GM19467 (cell line): ENCODE measurements around the gene KRTAP6-1.

Experiments used
- ATAC-seq: cut with Tn5 transposase; IDR thresholded peaks from one replicate; pipeline ENCODE4 v1.9.1; 2021; ENCODE audit warnings: mild to moderate bottlenecking, moderate library complexity; ENCODE audit not compliant: unreplicated experiment

Gene KRTAP6-1, protein sequence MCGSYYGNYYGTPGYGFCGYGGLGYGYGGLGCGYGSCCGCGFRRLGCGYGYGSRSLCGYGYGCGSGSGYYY

GRCh38 chr21:30613836-30614235, at the start of gene KRTAP6-1:
Gene KRTAP6-1, minus strand, starts transcription at chr21:30613930. Its CDS starts 26 bp downstream, at chr21:30613904.
- no peak for ATAC-seq

GRCh38 chr21:30652891-30653290, 39.2 kb upstream of the KRTAP6-1 start:
- ATAC-seq, result no peak

GRCh38 chr21:30646904-30647414, 33.2 kb upstream of the KRTAP6-1 start:
- no peak for ATAC-seq

- no peak for ATAC-seq
Measured at GRCh38 chr21:30642564-30642963, 28.8 kb upstream of the KRTAP6-1 start, which contains the start of gene KRTAP20-3. Gene KRTAP20-3, plus strand, starts transcription at chr21:30642864.

DNA sequence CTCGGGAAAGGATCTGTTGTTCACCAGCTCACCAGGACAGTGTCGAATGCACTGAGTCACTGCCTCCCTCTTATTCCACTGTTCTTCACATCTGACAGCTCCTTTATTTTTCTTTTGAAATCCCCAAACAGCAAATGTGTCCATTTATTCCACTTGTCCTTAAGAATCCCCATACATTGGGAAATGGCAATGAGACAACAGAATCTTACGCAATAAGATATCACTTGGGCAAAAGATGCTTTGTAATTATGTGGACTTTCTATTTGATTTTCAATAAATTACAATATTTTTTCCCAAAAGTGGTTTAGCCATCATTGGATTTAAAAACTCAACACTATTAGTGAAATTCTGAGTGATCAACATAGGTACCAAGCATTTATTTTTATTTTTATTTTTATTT, 25.0 kb upstream of the KRTAP6-1 start:
- no peak for ATAC-seq

GRCh38 chr21:30634906-30635305, 21.2 kb upstream of the KRTAP6-1 start, which contains the start of gene KRTAP20-2:
Gene KRTAP20-2, plus strand, starts transcription at chr21:30635206. Its CDS starts 58 bp downstream, at chr21:30635264.
- ATAC-seq, result no peak

GRCh38 chr21:30629200-30629599, 15.5 kb upstream of the KRTAP6-1 start:
- no peak for ATAC-seq

- no peak for ATAC-seq
Measured at GRCh38 chr21:30628109-30628508, 14.4 kb upstream of the KRTAP6-1 start.

GRCh38 chr21:30625449-30626165, 11.9 kb upstream of the KRTAP6-1 start:
- ATAC-seq, result no peak

GRCh38 chr21:30623362-30623761, 9.6 kb upstream of the KRTAP6-1 start:
- no peak for ATAC-seq

DNA sequence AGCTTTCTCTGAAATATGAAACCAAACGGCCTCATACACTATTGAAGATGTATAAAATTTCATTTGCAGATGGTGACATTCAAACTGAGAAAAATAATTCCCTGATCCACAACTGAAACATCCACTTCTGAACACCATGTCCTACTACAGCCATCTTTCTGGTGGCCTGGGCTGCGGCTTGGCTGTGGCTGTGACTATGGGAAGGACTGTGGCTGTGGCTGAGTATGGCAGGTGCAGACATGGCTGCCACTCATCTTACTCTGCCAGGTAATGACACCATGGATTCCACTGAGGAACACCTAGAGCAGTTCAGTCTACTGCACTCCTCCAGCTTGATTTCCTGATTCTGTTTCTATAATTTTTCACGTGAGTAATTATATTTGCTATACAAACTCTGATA, 6.8 kb upstream of the KRTAP6-1 start, which contains the start of gene KRTAP20-4:
Gene KRTAP20-4 (plus strand): TSS at position 106 of the 400 bp plus-strand sequence.
- ATAC-seq, result no peak

GRCh38 chr21:30620080-30620479, 6.3 kb upstream of the KRTAP6-1 start:
- ATAC-seq, result no peak

DNA sequence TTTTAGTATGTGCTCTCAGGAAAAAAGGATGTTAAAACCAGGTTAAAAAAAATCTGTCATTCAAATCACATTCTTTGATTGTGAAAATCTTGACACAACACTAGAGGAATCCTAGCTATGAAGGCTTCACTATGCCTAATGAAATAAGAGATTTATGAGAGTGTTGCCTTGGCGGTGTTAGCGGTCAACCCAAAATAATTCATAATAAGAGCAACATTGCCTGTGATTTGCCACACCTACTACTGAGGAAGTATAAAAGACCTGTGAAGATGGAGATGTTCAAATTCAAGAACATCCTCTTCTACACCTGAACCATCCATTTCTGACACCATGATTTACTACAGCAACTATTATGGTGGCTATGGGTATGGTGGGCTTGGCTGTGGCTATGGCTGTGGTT, 2.4 kb upstream of the KRTAP6-1 start, which contains the start of gene KRTAP20-1:
Gene KRTAP20-1 (plus strand): TSS at position 301 of the 400 bp plus-strand sequence. CDS start 30 bp downstream, at position 331.
- no peak for ATAC-seq

DNA sequence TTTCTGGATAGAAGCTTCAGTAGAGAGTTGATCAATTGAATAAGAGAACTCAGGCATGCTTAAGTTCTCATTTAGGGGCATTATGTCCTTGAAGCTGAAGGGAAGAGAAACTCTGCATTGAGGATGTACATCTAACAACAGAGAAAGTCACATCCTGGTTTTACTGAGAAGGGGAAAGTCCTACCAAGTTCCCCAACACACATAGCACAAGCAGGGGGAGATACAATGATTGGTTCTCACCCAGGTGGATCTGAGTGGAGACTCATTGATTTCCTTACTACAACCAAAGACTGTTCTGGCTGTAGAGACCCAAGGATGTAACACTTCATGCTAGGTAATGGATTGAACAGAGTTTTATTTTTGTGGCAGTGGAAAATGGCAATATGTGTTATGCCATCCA, 1.5 kb upstream of the KRTAP6-1 start:
- no peak for ATAC-seq

DNA sequence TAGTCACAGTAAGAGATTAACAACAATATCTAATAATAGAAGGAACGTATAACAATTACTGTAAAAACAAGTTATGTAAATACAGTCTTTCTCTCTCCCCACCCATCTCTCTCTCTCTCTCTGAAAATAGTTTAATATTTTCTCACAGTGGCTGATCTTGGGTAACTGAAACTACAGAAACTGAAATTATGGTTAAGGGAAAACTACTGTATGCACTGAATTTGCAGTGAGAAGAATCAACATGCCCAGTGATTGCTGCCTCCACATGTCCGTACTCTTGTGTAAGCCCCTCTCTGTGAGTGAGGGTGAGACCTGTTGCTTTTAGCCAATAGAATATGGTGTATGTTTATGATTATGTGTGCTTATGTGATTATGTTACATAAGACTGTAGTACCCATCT, 1.6 kb downstream of the KRTAP6-1 start:
- ATAC-seq, result no peak

- ATAC-seq, result no peak
Measured at GRCh38 chr21:30605968-30606367, 7.8 kb downstream of the KRTAP6-1 start.

DNA sequence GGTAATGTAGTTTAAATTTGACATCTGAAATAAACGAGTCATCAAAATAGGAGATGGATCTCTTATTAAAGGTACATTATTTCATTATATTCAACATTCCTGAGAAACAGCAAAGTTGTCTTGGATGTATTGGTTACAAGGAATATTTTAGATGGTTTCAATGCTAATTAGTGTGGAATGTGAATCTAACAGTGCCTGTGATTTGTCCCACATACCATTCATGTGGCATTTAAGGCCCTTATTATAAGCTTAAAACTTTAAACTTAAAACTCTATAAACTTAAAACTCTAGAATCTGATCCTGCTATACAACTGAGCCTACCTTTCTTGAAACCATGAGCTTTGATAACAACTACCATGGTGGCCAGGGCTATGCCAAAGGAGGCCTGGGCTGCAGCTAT, 12.9 kb downstream of the KRTAP6-1 start, which contains the start of gene KRTAP22-1:
Gene KRTAP22-1 (plus strand): TSS at position 301 of the 400 bp plus-strand sequence.
- ATAC-seq, result no peak

DNA sequence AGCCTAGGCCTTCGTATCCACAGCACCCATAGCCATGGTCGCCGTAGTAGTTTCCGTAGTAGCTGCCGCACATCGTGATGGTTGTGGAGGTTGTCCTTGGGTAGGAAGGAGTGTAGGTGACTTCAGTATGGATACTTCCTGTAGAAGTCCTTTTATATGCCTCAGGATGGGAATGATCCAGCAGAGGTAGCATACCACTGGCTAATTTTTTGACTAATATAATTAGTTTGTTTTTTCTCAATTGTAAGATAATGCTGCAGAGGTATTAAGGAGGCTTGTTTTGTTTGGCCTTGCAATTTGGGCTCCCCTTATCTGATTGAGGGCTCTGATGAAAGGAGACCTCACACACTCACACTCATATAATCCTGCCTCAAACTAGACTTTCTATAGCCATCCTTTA, 14.9 kb downstream of the KRTAP6-1 start, which contains the start of gene KRTAP6-2:
Gene KRTAP6-2 (minus strand): TSS at position 101 of the 400 bp plus-strand sequence. CDS start 28 bp downstream, at position 73.
- ATAC-seq, result no peak

DNA sequence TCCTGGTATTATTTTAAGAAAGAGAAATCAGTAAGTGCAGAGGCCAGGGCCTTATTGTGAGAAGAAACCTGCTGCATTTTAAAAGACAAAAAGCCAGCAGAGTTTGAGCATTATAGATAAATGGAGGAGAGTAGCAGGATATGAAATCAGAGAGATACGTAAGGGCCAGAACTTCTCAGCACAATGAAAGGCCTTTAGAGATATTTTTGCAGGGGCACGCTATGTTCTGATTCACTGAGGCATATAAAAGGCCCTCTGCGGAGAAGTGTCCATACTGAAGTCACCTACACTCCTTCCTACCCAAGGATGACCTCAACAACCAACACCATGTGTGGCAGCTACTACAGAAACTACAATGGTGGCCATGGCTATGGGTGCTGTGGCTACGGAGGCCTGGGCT, 21.6 kb downstream of the KRTAP6-1 start, which contains the start of gene KRTAP6-3:
Gene KRTAP6-3 (plus strand): TSS at position 301 of the 400 bp plus-strand sequence. CDS start 6 bp downstream, at position 307.
- no peak for ATAC-seq

DNA sequence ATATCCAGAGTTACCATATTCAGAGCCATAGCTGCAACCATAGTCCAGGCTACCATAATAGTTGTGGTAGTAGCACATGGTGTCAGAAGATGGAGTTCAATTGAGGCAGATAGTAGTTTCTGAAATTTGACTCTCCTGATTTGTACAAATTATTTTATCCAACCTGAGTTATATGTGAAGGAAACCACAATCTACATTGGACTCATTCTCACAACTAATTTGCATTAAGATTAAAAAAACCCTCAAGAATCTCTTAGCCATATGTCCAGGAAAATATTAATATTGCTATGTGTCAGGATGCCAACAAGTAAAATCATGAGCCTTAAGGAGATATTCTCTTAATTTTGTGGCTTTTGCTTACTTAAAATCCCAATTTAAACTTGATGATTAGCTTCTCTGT, 23.4 kb downstream of the KRTAP6-1 start, which contains the start of gene KRTAP22-2:
Gene KRTAP22-2 (minus strand): TSS at position 101 of the 400 bp plus-strand sequence.
- ATAC-seq, result no peak

DNA sequence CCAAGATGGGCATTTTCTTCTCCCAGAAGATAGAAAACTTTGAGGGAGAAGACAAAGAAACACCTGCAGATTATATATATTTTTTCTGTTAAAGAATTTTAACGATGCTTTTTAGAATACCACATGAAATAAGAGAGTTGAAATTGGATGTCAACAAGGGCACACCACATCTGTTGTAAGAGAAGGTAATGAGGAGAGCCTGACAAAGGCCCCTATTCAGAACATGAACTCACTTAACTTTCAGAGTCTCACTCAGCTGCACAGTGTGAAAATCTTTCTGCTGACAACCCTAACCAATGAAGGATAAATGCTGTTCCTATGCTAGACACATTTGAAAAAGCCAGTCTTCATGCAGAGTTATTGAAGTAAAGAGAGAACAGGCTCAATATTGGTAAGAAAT, 30.9 kb downstream of the KRTAP6-1 start:
- no peak for ATAC-seq

- ATAC-seq, result no peak
Measured at GRCh38 chr21:30580132-30580531, 33.6 kb downstream of the KRTAP6-1 start.
